Measurements from ENCODE around the gene FARSA. TPM values are rescaled to one million over a fixed set of nuclear protein-coding genes. Genes with fewer than 3 reads are reported as not detected.
"Not testable (repeated sequence)": the region's sequence is repeated elsewhere in the genome, so short reads cannot be mapped to it uniquely, and the experiment has no call there.

FARSA gene
- total RNA-seq, 2 donors from 2014 or later: 25.9 to 35.6 TPM

- Histone ChIP-seq H3K27me3 (no peaks in the 10 kb centered on the region), H3K4me1 (peaks cover 21% of the 10 kb centered on the region), H3K4me3 (peak within 1 kb of the TSS; percentile 70 to 83), H3K9me3 (no peaks in the 10 kb centered on the region), H3K27ac (peak within 1 kb of the TSS; percentile 59 to 90 (median 78)), H3K36me3 (replicated peaks in 1 of 2; ENCODE audit: insufficient read depth in 1 of 2, low read depth in 2 of 2) (peaks cover 0 to 4% of the 10 kb centered on the region in 2 donors)
- intact Hi-C loops (cut with DNase I): no loop called here
- TF ChIP-seq CTCF (IDR thresholded peaks at IDR 0.05): peak in 1 of 7 experiments; percentile 19
- TF ChIP-seq POLR2A (IDR thresholded peaks at IDR 0.05): peak; percentile 76 to 93 (median 91)
- DNase-seq (peak; percentile 98 to 99 (median 98)), ATAC-seq (peak; percentile 97)
- 0 to 1% methylated on average over 25 to 49 of the region's 49 CpGs for WGBS, 2 donors
Measured at GRCh38 chr19:12890787-12891552, 42.5 kb downstream of the FARSA start, which contains the start of gene GCDH. TSS of gene GCDH (plus strand) at chr19:12891160. CDS start at chr19:12891305, 145 bp downstream.

GRCh38 chr19:12890299-12890786 lies 43.2 kb downstream of the FARSA start:
- H3K36me3 ChIP-seq (replicated peaks in 1 of 2; ENCODE audit: insufficient read depth in 1 of 2, low read depth in 2 of 2); H3K9me3 ChIP-seq; ATAC-seq; intact Hi-C loops (cut with DNase I); DNase-seq; H3K4me3 ChIP-seq; H3K27me3 ChIP-seq: not testable (repeated sequence)
- peak in 3 of 7 experiments; percentile 16 to 50 (median 46) for TF ChIP-seq CTCF (IDR thresholded peaks at IDR 0.05)
- peaks cover 27% of the 10 kb centered on the region for H3K4me1 ChIP-seq
- peak overlapping the region; percentile 41 to 90 (median 74) for H3K27ac ChIP-seq
- 24 to 25% methylated on average over 10 of the region's 10 CpGs for WGBS, 2 donors

GRCh38 chr19:12888006-12888603 lies 45.4 kb downstream of the FARSA start:
- WGBS, 2 donors: 56 to 67% methylated on average over 4 to 5 of the region's 5 CpGs
- H3K27ac ChIP-seq: no peak overlapping the region
- no peaks in the 10 kb centered on the region for H3K36me3 ChIP-seq (replicated peaks in 1 of 2; ENCODE audit: insufficient read depth in 1 of 2, low read depth in 2 of 2)
- DNase-seq (no peak), ATAC-seq (no peak)
- H3K9me3 ChIP-seq: peaks cover 0 to 6% (median 0%) of the 10 kb centered on the region in 3 donors
- TF ChIP-seq CTCF (IDR thresholded peaks at IDR 0.05) (no peak), POLR2A (IDR thresholded peaks at IDR 0.05) (no peak)
- H3K27me3 ChIP-seq: no peaks in the 10 kb centered on the region
- H3K4me1 ChIP-seq: peaks cover 36% of the 10 kb centered on the region
- intact Hi-C loops (cut with DNase I): no loop called here
- no peak overlapping the region for H3K4me3 ChIP-seq

- no peak for TF ChIP-seq CTCF (IDR thresholded peaks at IDR 0.05)
- TF ChIP-seq POLR2A (IDR thresholded peaks at IDR 0.05): no peak
- Histone ChIP-seq H3K27me3 (no peaks in the 10 kb centered on the region), H3K4me3 (no peak within 1 kb of the TSS), H3K27ac (peak within 1 kb of the TSS in 1 of 4 donors; percentile 52), H3K4me1 (peaks cover 31% of the 10 kb centered on the region), H3K36me3 (replicated peaks in 1 of 2; ENCODE audit: insufficient read depth in 1 of 2, low read depth in 2 of 2) (no peaks in the 10 kb centered on the region), H3K9me3 (peaks cover 0 to 6% (median 0%) of the 10 kb centered on the region in 3 donors)
- 59 to 76% methylated on average over 14 to 17 of the region's 17 CpGs for WGBS, 2 donors
- no peak for ATAC-seq
- no peak for DNase-seq
- intact Hi-C loops (cut with DNase I): no loop called here
Measured at GRCh38 chr19:12886969-12887747, 46.4 kb downstream of the FARSA start, which contains the start of gene KLF1. TSS of gene KLF1 (minus strand) at chr19:12887201. CDS start at chr19:12887140, 61 bp downstream.

Measured in body of pancreas (tissue), 4 donors.